ENCODE results near the gene VN1R5.
"Not testable (repeated sequence)": the region's sequence is repeated elsewhere in the genome, so short reads cannot be mapped to it uniquely, and the experiment has no call there.

The VN1R5 gene

GRCh38 chr1:247255772-247256171 is at the start of gene VN1R5:
Gene VN1R5 (plus strand): TSS chr1:247256072.
- DNase-seq (ENCODE audit: low read depth in 3 of 3) = not testable (repeated sequence)

- no peak for DNase-seq (ENCODE audit: low read depth in 3 of 3)
Measured at GRCh38 chr1:247209396-247209795, 46.5 kb upstream of the VN1R5 start.

- no peak for DNase-seq (ENCODE audit: low read depth in 3 of 3)
Measured at GRCh38 chr1:247210062-247210375, 45.9 kb upstream of the VN1R5 start.

- DNase-seq (ENCODE audit: low read depth in 3 of 3) = peak; percentile 92 to 96 (median 93)
Measured at GRCh38 chr1:247210376-247211117, 45.3 kb upstream of the VN1R5 start.

GRCh38 chr1:247211339-247211738 is 44.5 kb upstream of the VN1R5 start:
- no peak for DNase-seq (ENCODE audit: low read depth in 3 of 3)

GRCh38 chr1:247212012-247212411 is 43.9 kb upstream of the VN1R5 start:
- no peak for DNase-seq (ENCODE audit: low read depth in 3 of 3)

- no peak for DNase-seq (ENCODE audit: low read depth in 3 of 3)
Measured at GRCh38 chr1:247212627-247213617, 43.0 kb upstream of the VN1R5 start.

GRCh38 chr1:247216261-247216660 is 39.6 kb upstream of the VN1R5 start:
- DNase-seq (ENCODE audit: low read depth in 3 of 3) = no peak

- no peak for DNase-seq (ENCODE audit: low read depth in 3 of 3)
Measured at GRCh38 chr1:247218121-247218651, 37.7 kb upstream of the VN1R5 start.

- DNase-seq (ENCODE audit: low read depth in 3 of 3) = not testable (repeated sequence)
Measured at GRCh38 chr1:247220280-247220679, 35.6 kb upstream of the VN1R5 start.

GRCh38 chr1:247222840-247223239 is 33.0 kb upstream of the VN1R5 start:
- no peak for DNase-seq (ENCODE audit: low read depth in 3 of 3)

- no peak for DNase-seq (ENCODE audit: low read depth in 3 of 3)
Measured at GRCh38 chr1:247224822-247225221, 31.1 kb upstream of the VN1R5 start.

- DNase-seq (ENCODE audit: low read depth in 3 of 3) = no peak
Measured at GRCh38 chr1:247228133-247228532, 27.7 kb upstream of the VN1R5 start.

GRCh38 chr1:247241691-247242090 is 14.2 kb upstream of the VN1R5 start:
- DNase-seq (ENCODE audit: low read depth in 3 of 3) = no peak

- DNase-seq (ENCODE audit: low read depth in 3 of 3) = no peak
Measured at GRCh38 chr1:247243524-247244137, 12.2 kb upstream of the VN1R5 start.

- DNase-seq (ENCODE audit: low read depth in 3 of 3) = no peak
Measured at GRCh38 chr1:247246325-247247115, 9.4 kb upstream of the VN1R5 start.

- no peak for DNase-seq (ENCODE audit: low read depth in 3 of 3)
Measured at GRCh38 chr1:247247568-247247967, 8.3 kb upstream of the VN1R5 start.

- no peak for DNase-seq (ENCODE audit: low read depth in 3 of 3)
Measured at GRCh38 chr1:247266053-247266452, 10.2 kb downstream of the VN1R5 start.

- DNase-seq (ENCODE audit: low read depth in 3 of 3) = no peak
Measured at GRCh38 chr1:247268390-247269045, 12.6 kb downstream of the VN1R5 start.

GRCh38 chr1:247269133-247269532 is 13.3 kb downstream of the VN1R5 start:
- DNase-seq (ENCODE audit: low read depth in 3 of 3) = no peak

- DNase-seq (ENCODE audit: low read depth in 3 of 3) = no peak
Measured at GRCh38 chr1:247270003-247270402, 14.1 kb downstream of the VN1R5 start.
